ENCODE measurements around the gene ARMH3.

Gene ARMH3

DNA sequence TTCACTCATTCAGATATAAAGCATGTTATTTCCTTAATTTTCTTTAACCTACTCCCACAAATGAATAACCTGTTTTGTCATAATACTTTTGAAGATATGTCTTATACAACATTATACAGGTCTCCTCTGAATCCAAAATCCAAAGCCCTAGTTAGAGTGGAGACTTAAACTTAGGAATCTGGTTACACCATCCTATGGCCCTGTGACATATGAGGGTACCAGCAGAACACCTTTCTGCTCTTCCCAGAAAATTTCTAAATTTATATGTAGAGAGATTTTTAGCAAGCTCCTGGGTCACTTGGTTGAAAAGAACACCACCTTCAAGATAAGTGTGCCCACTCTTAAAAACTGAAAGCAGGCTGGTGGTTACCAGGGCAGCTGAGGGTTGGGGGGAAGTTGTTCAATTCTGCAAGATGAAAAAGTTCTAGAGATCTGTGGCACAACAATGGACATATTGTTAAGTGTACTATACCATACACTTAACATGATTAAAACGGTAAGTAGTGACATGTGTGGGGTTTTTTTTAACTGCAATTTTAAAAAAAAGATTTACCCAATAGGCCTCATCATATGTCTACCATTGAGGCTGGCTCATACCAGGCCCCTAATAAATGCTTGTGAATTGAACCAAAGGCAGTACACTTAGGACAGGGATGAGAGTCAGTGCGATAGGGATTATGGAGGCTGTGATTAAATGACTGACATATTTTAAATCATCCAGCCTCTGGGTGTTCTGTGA is 174.8 kb downstream of the ARMH3 start:
- no peak for DNase-seq (ENCODE audit: low read depth, low spot score)
- no peak overlapping the region for H3K4me3 ChIP-seq (ENCODE audit: low read length)

DNA sequence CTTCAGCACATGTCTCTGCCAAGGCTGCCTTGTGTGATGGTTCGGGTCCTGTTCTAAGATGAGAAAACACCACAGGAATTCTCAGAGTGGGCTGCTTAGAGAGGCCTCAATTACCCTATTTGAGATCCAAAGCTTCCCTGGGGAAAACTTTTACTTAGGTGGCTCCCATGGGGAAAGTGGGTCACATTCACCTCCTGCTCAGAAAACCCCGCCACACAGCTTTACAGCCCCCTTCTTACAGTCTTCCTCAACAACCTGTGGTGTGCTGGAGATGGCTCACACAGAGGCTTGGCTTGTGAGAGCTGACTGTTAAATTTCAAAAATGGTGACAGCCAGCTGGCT is 175.8 kb downstream of the ARMH3 start:
- H3K4me3 ChIP-seq (ENCODE audit: low read length): no peak overlapping the region
- no peak for DNase-seq (ENCODE audit: low read depth, low spot score)

GRCh38 chr10:101879456-101880231 is 176.3 kb downstream of the ARMH3 start:
- no peak for DNase-seq (ENCODE audit: low read depth, low spot score)
- H3K4me3 ChIP-seq (ENCODE audit: low read length): no peak overlapping the region

DNA sequence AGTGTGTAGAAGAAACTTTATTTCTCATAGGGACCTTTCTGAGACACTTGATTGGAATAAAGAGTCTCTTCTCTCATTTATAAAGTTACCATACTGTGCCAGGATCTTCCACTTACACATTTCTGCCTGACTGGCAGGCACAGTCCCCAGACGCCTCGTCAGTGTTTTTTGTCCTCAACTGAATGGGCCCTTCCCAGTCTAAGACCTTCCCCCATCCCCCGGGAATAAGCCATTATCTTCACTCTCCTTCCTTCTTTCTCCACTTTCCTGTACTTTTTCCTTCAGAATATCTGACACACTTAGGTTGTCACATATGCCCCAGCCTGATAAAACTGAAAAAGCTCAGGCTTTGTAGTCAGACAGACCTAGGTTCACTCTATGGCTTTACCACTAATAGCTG is 177.1 kb downstream of the ARMH3 start:
- H3K4me3 ChIP-seq (ENCODE audit: low read length): no peak overlapping the region
- no peak for DNase-seq (ENCODE audit: low read depth, low spot score)

DNA sequence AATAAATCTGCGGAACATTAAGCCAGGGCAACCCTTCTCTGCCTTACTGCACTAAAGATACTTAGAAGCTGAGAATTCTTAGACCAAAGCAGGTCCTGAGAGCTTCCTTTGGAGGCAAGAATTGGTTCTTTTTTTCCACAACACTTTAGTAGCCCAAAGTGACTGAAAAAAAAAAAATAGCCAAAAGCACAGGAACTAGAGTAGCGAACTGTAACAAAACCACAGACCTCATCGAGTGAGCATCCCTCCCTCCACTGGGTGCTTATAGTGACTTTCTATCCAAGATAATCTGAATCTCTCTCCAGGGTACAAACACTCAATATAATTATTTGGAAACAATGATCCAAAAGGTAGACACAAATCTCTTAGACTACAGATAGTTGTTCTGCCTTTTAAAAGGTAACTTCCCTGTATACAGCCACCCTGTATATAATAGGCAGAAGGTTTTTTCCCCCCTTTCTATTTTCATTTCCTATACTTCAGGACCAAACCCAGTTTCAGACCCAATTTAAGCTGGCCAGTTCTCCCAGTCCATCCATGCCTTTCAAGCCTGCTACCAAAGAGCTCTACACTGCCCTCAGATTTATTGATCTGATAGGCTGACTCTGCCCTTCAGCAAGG is 180.8 kb downstream of the ARMH3 start:
- peak; percentile 42 for DNase-seq (ENCODE audit: low read depth, low spot score)
- no peak overlapping the region for H3K4me3 ChIP-seq (ENCODE audit: low read length)

GRCh38 chr10:101874252-101874651 is 181.7 kb downstream of the ARMH3 start:
- no peak overlapping the region for H3K4me3 ChIP-seq (ENCODE audit: low read length)
- no peak for DNase-seq (ENCODE audit: low read depth, low spot score)

GRCh38 chr10:101867931-101868330 is 188.0 kb downstream of the ARMH3 start:
- no peak overlapping the region for H3K4me3 ChIP-seq (ENCODE audit: low read length)
- DNase-seq (ENCODE audit: low read depth, low spot score): no peak

DNA sequence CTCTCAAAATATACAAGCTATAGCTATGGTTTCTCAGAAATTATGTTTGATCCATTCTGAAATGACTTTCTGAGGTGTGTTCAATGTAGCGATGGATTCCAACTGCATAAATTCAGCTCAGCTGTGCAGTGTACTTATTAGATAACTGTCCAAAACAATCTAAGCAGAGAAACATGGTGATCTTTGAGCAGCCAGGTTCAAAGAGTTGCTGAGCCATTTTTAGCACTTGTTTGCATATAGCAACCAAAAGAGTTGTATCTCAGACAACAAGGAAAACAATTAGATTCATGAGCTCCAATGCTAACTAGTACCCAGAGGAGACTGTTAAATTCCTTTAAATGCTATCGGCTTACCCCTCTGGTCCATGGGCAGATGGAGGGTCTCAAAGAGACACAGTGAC is 196.4 kb downstream of the ARMH3 start:
- no peak for DNase-seq (ENCODE audit: low read depth, low spot score)
- no peak overlapping the region for H3K4me3 ChIP-seq (ENCODE audit: low read length)

DNA sequence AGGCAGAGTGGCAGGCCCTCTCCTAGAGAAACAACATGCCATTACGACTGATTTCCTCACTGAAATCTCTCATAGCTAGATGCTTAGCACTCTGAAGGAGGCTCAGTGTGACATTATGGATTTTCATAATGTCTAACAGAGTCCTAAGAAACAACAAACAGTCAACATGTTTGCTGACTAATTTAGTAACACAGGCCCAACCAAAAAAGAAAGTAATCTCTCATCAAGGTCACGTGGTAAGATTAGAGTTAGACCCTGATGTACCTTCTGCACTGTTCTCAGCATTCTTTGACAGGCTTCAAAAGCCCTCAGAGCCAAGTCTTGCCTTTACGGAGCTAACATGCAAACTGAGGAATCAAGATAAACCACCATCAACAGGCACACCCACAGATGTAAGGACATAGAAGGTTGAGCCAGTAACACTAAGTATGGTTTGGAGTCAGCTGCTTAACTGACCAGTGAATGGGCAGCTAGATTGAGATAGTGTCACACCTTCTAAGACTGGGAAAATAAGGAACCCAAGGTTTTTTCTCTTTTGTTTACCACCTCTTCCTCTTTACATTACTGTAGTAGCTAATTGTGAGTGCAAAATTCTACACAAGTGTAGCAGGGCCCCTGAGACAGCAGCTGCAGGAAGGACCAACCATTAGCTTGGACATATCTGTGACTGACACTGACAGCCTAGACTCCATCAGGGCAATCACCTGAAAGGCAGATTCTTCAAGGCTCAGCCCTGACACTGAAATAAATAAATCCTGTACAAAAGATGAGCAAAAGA is 197.1 kb downstream of the ARMH3 start:
- H3K4me3 ChIP-seq (ENCODE audit: low read length): no peak overlapping the region

DNA sequence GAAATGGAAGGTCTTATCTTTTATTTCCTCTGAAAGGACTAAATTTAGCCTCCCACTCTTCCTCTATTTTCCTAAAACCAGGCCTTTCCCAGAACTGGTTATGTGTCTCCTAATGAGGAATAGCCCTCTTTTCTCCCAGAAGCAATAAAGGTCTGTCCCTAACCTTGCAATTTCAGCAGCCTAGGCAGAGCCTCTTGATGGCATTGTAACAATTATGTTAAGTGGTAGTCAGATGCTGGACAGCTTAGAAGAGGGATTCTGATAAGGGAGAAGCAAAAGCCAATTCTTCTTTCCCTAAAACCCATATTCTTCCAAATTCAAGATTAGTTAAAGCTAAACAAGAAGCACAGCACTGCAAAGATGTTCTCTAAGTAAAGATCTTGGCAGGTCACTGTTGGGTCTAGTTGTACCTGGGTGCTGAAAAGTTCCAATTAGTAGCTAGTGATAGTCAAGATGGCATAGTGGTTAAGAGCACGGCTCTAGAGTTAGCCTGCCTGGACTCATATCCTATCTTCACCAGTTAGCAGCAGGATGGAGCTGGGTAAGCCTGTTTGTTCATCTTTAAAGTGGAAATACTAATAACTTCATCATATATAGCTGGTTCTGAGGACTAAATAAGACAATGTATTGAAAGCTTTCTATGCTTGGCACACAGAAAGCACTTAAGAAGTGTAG is 198.0 kb downstream of the ARMH3 start:
- no peak for DNase-seq (ENCODE audit: low read depth, low spot score)
- no peak overlapping the region for H3K4me3 ChIP-seq (ENCODE audit: low read length)

More for the DNA sequence above, 197.1 kb downstream of the ARMH3 start:
- DNase-seq (ENCODE audit: low read depth, low spot score): no peak

DNA sequence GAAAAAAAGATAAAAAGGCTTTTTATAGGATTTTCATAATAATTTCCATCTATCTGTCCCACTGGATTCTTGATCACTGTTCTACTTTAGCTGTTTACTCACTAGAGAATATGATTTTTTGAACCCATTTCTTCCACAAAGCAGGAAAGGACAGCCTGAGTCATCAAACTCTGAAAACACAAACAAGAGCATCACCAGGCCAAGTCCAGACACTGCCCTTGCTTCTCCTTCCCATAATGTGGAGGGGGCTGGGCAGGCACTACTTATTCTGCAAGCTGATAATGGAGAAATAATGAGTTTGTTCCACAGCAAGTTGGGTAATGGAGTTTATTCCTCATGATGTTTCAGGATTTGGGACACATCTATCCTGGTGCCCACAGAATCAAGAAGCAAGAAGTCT is 199.3 kb downstream of the ARMH3 start:
- DNase-seq (ENCODE audit: low read depth, low spot score): no peak
- no peak overlapping the region for H3K4me3 ChIP-seq (ENCODE audit: low read length)

- DNase-seq (ENCODE audit: low read depth, low spot score): no peak
- no peak overlapping the region for H3K4me3 ChIP-seq (ENCODE audit: low read length)
Measured at GRCh38 chr10:101851411-101852116, 204.4 kb downstream of the ARMH3 start.

- no peak overlapping the region for H3K4me3 ChIP-seq (ENCODE audit: low read length)
- no peak for DNase-seq (ENCODE audit: low read depth, low spot score)
Measured at GRCh38 chr10:101850749-101851148, 205.2 kb downstream of the ARMH3 start.

GRCh38 chr10:101848894-101849351 is 207.1 kb downstream of the ARMH3 start:
- no peak for DNase-seq (ENCODE audit: low read depth, low spot score)
- no peak overlapping the region for H3K4me3 ChIP-seq (ENCODE audit: low read length)

DNA sequence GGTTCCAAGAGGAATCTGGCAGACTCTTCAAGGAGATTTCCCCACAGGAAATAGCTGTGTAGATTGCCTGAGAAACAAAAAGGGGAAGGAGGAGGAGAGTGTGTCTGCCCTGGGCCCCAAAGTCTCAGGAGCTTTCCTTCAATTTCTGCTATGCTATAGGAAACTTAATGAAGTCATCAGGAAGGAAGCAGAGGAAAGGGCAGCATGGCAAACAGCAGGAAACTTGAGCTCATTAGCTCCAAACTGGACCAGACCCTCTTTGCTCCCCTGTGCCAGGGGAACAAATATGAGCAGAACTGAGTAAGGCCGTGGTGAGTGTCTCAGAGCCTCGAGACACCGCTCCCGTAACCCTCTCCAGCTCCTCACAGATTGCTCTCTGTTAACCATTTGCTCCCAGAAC is 207.6 kb downstream of the ARMH3 start:
- DNase-seq (ENCODE audit: low read depth, low spot score): no peak
- H3K4me3 ChIP-seq (ENCODE audit: low read length): no peak overlapping the region

- H3K4me3 ChIP-seq (ENCODE audit: low read length): no peak overlapping the region
- DNase-seq (ENCODE audit: low read depth, low spot score): no peak
Measured at GRCh38 chr10:101845893-101846292, 210.1 kb downstream of the ARMH3 start.

DNA sequence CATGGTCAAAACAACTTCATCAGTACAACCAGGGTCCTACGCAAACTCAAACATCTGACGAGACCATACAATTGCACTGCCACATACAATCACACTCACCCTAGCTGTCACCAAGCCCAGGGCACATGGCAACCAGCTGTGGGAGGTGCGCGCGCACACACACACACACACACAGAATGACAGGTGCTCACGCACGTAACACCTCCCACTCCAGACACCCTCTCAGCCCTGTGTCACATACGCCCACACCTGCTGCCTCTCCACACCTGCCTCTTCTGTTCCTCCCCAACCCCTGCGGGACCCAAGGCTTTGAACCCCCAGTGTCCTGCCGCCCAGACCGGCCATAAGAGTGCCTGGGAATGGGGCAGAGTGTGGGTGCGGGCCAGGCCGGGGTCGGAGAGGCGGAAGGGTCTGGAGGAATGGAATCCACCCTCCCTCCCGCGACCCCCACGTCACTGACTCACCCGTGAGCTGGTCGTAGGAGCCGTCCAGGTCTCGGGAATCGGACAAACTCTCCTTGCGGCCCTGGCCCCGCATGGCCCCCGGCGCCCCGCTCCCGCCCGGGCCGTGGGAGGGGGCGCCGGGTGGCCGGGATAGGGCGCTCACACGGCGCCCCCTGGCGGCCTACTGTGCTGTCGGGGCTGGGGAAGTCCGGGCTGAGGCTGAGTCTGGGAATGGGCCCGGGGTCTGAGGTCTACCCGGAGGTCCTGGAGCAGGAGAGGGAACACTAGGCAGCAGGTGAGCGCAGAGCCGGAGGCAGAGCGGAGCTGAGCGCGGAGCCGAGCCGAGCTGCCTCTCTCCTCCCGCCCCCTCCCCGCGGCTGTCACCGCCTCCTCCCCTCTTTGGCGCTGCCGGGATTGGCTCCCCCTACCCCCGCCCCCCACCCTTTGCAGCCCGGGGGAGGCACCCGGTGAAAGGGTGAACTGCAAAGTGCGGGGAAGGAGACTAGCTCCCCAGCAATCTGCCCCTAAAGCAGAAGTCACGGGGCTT is 212.6 kb downstream of the ARMH3 start, which contains the start of gene KCNIP2:
TSS of gene KCNIP2 (minus strand) at position 769 of the 990 bp plus-strand sequence. CDS start at position 537, 232 bp downstream.
- H3K4me3 ChIP-seq (ENCODE audit: low read length): peak within 1 kb of the TSS; percentile 56
- DNase-seq (ENCODE audit: low read depth, low spot score): peak; percentile 50
